ENCODE data around the gene ST7.

GRCh38 chr7:117184367-117184766, 231.1 kb downstream of the ST7 start:
- TF ChIP-seq POLR2AphosphoS5 (IDR thresholded peaks at IDR 0.05; ENCODE audit: borderline replicate concordance, low read depth, low read length) (no peak), FOXP2 (optimal IDR thresholded peaks at IDR 0.05; ENCODE audit: control extremely low read depth, extremely low read length, insufficient read depth) (no peak)

Measured in SK-N-MC (cell line).